H1 (cell line): ENCODE results near the gene SCO2. TPM values are rescaled to one million over a fixed set of nuclear protein-coding genes. Genes with fewer than 3 reads are reported as not detected.

Experiments used
- CTCF ChIA-PET: fragments of 300-600 bp; sonication (Branson Sonifier 250); formaldehyde crosslinking; loops from one replicate; lab custom pipeline; 2021; ENCODE audit not compliant: partially characterized antibody; lab: Charles Lee
- POLR2A ChIA-PET: fragments of 300-600 bp; sonication (Branson Sonifier 250); formaldehyde crosslinking; loops from one replicate; lab custom pipeline; 2021; ENCODE audit warnings: inconsistent platforms; ENCODE audit not compliant: partially characterized antibody; lab: Charles Lee
- DNase-seq, 2 experiments: peaks; one replicate each; pipeline versions ENCODE4 v3.0.0 to v3.0.0-alpha.2; 2010 to 2022; ENCODE audit warnings: low spot score in 2 of 2, low read depth in 1 of 2, mixed read lengths in 1 of 2
- FAIRE-seq: peaks from 2 replicates; lab custom pipeline; 2011; peaks lifted over from hg19 to GRCh38; lab: Jason Lieb, UNC
- H2AFZ ChIP-seq: 2 replicates; pipeline ENCODE4 v1.8.1; 2012; ENCODE audit warnings: low read length, inconsistent platforms
- H2AK5ac ChIP-seq: 2 replicates; pipeline ENCODE4 v1.6.1; 2013; ENCODE audit warnings: low read depth, low read length
- H2BK120ac ChIP-seq: replicated peaks from 2 replicates; pipeline ENCODE3; 2013; ENCODE audit warnings: low read depth, low read length, inconsistent platforms
- H2BK12ac ChIP-seq: 2 replicates; pipeline ENCODE4 v1.6.1; 2013; ENCODE audit warnings: low read depth, low read length
- H2BK15ac ChIP-seq: 2 replicates; pipeline ENCODE4 v1.6.1; 2013; ENCODE audit warnings: low read length
- H2BK20ac ChIP-seq: 2 replicates; pipeline ENCODE4 v1.6.1; 2013; ENCODE audit warnings: low read length
- H2BK5ac ChIP-seq: 2 replicates; pipeline ENCODE4 v1.6.1; 2013; ENCODE audit warnings: low read depth, low read length
- H3K14ac ChIP-seq: 2 replicates; pipeline ENCODE4 v1.6.1; 2013; ENCODE audit warnings: inconsistent platforms; ENCODE audit not compliant: insufficient read length
- H3K18ac ChIP-seq: 2 replicates; pipeline ENCODE4 v1.6.1; 2013; ENCODE audit warnings: low read length; ENCODE audit errors: extremely low read depth
- H3K23ac ChIP-seq: 2 replicates; pipeline ENCODE4 v1.6.1; 2013; ENCODE audit warnings: inconsistent platforms; ENCODE audit not compliant: insufficient read length
- H3K23me2 ChIP-seq: 2 replicates; pipeline ENCODE4 v1.6.1; 2013; ENCODE audit warnings: low read depth, low read length
- H3K27ac ChIP-seq: 2 replicates; pipeline ENCODE4 v1.6.1; 2011; ENCODE audit warnings: low read depth, low read length, inconsistent platforms
- H3K27me3 ChIP-seq, 4 experiments: replicated peaks in 1 of 4; 1 replicate in 1 of 4; 2 replicates in 3 of 4; pipeline versions ENCODE4 v1.6.1 to v1.8.1; 2011 to 2013; ENCODE audit warnings: low read length in 3 of 4, mild to moderate bottlenecking in 3 of 4, inconsistent platforms in 2 of 4, mixed read lengths in 2 of 4, moderate library complexity in 1 of 4; ENCODE audit not compliant: control insufficient read depth in 3 of 4, insufficient read depth in 3 of 4; ENCODE audit errors: extremely low read depth in 1 of 4
- H3K36me3 ChIP-seq, 4 experiments: 2 replicates each; pipeline versions ENCODE4 v1.6.1 to v1.8.1; 2011 to 2013; ENCODE audit warnings: mild to moderate bottlenecking in 4 of 4, low read length in 3 of 4, moderate library complexity in 2 of 4, control low read depth in 1 of 4, inconsistent platforms in 1 of 4; ENCODE audit not compliant: insufficient read depth in 4 of 4, control insufficient read depth in 2 of 4
- H3K4ac ChIP-seq: replicated peaks from 2 replicates; pipeline ENCODE3; 2013; ENCODE audit warnings: low read length, low read depth, mixed read lengths, inconsistent platforms; ENCODE audit not compliant: insufficient read length
- H3K4me1 ChIP-seq, 4 experiments: replicated peaks in 1 of 4; 1 replicate in 1 of 4; 2 replicates in 3 of 4; pipeline versions ENCODE4 v1.6.1 to v1.8.1; 2011 to 2013; ENCODE audit warnings: low read length in 3 of 4, inconsistent platforms in 2 of 4, mixed read lengths in 1 of 4; ENCODE audit not compliant: insufficient read depth in 4 of 4, control insufficient read depth in 3 of 4
- H3K4me2 ChIP-seq, 2 experiments: 2 replicates each; pipeline versions ENCODE4 v1.6.1 to v1.8.1; 2011 to 2013; ENCODE audit warnings: low read depth in 2 of 2, low read length in 2 of 2, control low read depth in 1 of 2, inconsistent platforms in 1 of 2, mild to moderate bottlenecking in 1 of 2; ENCODE audit not compliant: insufficient read depth in 1 of 2
- H3K4me3 ChIP-seq, 4 experiments: fragments of 200-600, 300-600 bp in 1 of 4; sonication (generic), shearing (Covaris generic), sonication (Bioruptor Twin) in 1 of 4; 2 replicates each; pipeline versions ENCODE4 v1.5.1 to v1.8.1; 2011 to 2016; ENCODE audit warnings: low read length in 4 of 4, low read depth in 3 of 4, control low read depth in 2 of 4, inconsistent platforms in 2 of 4, mild to moderate bottlenecking in 2 of 4, mixed read lengths in 1 of 4, moderate library complexity in 1 of 4; ENCODE audit not compliant: insufficient read depth in 2 of 4; ENCODE audit errors: extremely low read depth in 1 of 4
- H3K56ac ChIP-seq: replicated peaks from 2 replicates; pipeline ENCODE3; 2013; ENCODE audit warnings: low read depth, mild to moderate bottlenecking, mixed read lengths, low read length, inconsistent platforms; ENCODE audit not compliant: insufficient read length
- H3K79me1 ChIP-seq: 2 replicates; pipeline ENCODE4 v1.6.1; 2013; ENCODE audit warnings: low read depth, low read length, control low read depth
- H3K79me2 ChIP-seq, 2 experiments: 2 replicates each; pipeline versions ENCODE4 v1.6.1 to v1.8.1; 2012 to 2013; ENCODE audit warnings: low read length in 2 of 2, mild to moderate bottlenecking in 2 of 2, inconsistent platforms in 1 of 2; ENCODE audit not compliant: insufficient read depth in 2 of 2, control insufficient read depth in 1 of 2
- H3K9ac ChIP-seq, 4 experiments: replicated peaks in 1 of 4; 1 replicate in 1 of 4; 2 replicates in 3 of 4; pipeline versions ENCODE4 v1.6.1 to v1.8.1; 2011 to 2013; ENCODE audit warnings: low read depth in 3 of 4, low read length in 3 of 4, control low read depth in 2 of 4, mild to moderate bottlenecking in 2 of 4, moderate library complexity in 2 of 4, inconsistent platforms in 1 of 4; ENCODE audit errors: extremely low read depth in 1 of 4
- H3K9me3 ChIP-seq, 2 experiments: 2 replicates each; pipeline versions ENCODE4 v1.6.1 to v1.8.1; 2012 to 2013; ENCODE audit warnings: mild to moderate bottlenecking in 2 of 2, moderate library complexity in 2 of 2, control low read depth in 1 of 2, inconsistent platforms in 1 of 2, low read depth in 1 of 2, low read length in 1 of 2, mixed read lengths in 1 of 2; ENCODE audit not compliant: insufficient read depth in 2 of 2
- H4K20me1 ChIP-seq, 2 experiments: replicated peaks in 1 of 2; 2 replicates each; pipeline versions ENCODE3 to v1.8.1; 2011 to 2013; ENCODE audit warnings: inconsistent platforms in 2 of 2, low read length in 2 of 2, mild to moderate bottlenecking in 1 of 2; ENCODE audit not compliant: insufficient read depth in 2 of 2, control insufficient read depth in 1 of 2
- H4K5ac ChIP-seq: 2 replicates; pipeline ENCODE4 v1.6.1; 2013; ENCODE audit warnings: low read length, low read depth, mixed read lengths, inconsistent platforms; ENCODE audit not compliant: insufficient read length
- H4K8ac ChIP-seq: 2 replicates; pipeline ENCODE4 v1.8.0; 2013; ENCODE audit warnings: mild to moderate bottlenecking, moderate library complexity, low read length, inconsistent platforms; ENCODE audit not compliant: insufficient read depth; ENCODE audit errors: extremely low read depth
- H4K91ac ChIP-seq: replicated peaks from 2 replicates; pipeline ENCODE3; 2013; ENCODE audit warnings: low read length, mixed read lengths, inconsistent platforms; ENCODE audit not compliant: insufficient read length
- CHD2 ChIP-seq: IDR thresholded peaks from 2 replicates; pipeline ENCODE4 v1.6.1; 2012; ENCODE audit warnings: low read length, improper control_type of control experiment
- RNF2 ChIP-seq: fragments of 200-900, 300-1000 bp; sonication (generic); IDR thresholded peaks from 2 replicates; pipeline ENCODE4 v1.7.1; 2016; ENCODE audit warnings: borderline replicate concordance, low read depth, mild to moderate bottlenecking, antibody characterized with exemption, low read length; ENCODE audit not compliant: poor library complexity, severe bottlenecking; ENCODE audit errors: missing control alignments
- WGBS, 2 experiments: shearing (Covaris generic) in 1 of 2; methylation state at CpG; one replicate each; pipeline versions ENCODE4 v1.1.6 to v1.1.7; 2013 to 2015; ENCODE audit warnings: low lambda C conversion rate in 2 of 2, mixed read lengths in 2 of 2, inconsistent platforms in 1 of 2, low coverage in 1 of 2, missing lambda C conversion rate in 1 of 2; ENCODE audit not compliant: insufficient replicate concordance in 2 of 2, insufficient coverage in 1 of 2, insufficient read length in 1 of 2; ENCODE audit errors: extremely low coverage in 1 of 2, missing lambda C conversion rate in 1 of 2; 5-methylcytosine and 5-hydroxymethylcytosine counted together
- polyA plus RNA-seq, 7 experiments: library from polyadenylated mRNA; depleted of rRNA in 3 of 7; stranded (reverse) in 5 of 7; unstranded in 2 of 7; fragments of >200 nt in 5 of 7; fragments of 200-250 nt in 2 of 7; gene quantifications; 1 replicate in 5 of 7; 2 replicates in 1 of 7; 4 replicates in 1 of 7; pipeline versions ENCODE4 v1.2.1 to v1.2.3, GENCODE V29; 2011 to 2013; ENCODE audit warnings: missing spikeins in 2 of 7, mixed read lengths in 2 of 7
- total RNA-seq: library from RNA; stranded (reverse); fragmentation: NEBNext Ultra II Directional; extraction: Animal tissue kit (Norgen Biotek cat#: 25700); gene quantifications from 2 replicates; pipeline ENCODE4 v1.2.1, GENCODE V29; 2021
- TF ChIP-seq, protein P1 (sequence below): IDR thresholded peaks from 2 replicates; pipeline ENCODE4 v1.6.1; 2011; ENCODE audit warnings: low read length, improper control_type of control experiment

Gene SCO2
- total and polyA plus RNA-seq, 2 of the 8 experiments (the other 6 are each of a cell fraction or from before 2014, with no cell fraction given), result 2.0 TPM; not detected in 1

GRCh38 chr22:50535113-50535512 is 9.7 kb upstream of the SCO2 start:
- no peak overlapping the region for H2BK15ac ChIP-seq

More at GRCh38 chr22:50535113-50535512, 9.7 kb upstream of the SCO2 start:
- TF ChIP-seq, protein P1, sequence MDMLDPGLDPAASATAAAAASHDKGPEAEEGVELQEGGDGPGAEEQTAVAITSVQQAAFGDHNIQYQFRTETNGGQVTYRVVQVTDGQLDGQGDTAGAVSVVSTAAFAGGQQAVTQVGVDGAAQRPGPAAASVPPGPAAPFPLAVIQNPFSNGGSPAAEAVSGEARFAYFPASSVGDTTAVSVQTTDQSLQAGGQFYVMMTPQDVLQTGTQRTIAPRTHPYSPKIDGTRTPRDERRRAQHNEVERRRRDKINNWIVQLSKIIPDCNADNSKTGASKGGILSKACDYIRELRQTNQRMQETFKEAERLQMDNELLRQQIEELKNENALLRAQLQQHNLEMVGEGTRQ, result no peak
- TF ChIP-seq CHD2 (no peak), RNF2 (no peak)
- Histone ChIP-seq H4K91ac (no peak overlapping the region), H3K4me2 (no peak overlapping the region), H2AFZ (no peak overlapping the region), H3K14ac (no peak overlapping the region), H3K56ac (no peak overlapping the region), H3K4me1 (peaks cover 0 to 14% (median 5%) of the 10 kb centered on the region in 4 experiments; a peak in 5 of 7 replicates), H3K9ac (no peak overlapping the region), H3K36me3 (no peaks in the 10 kb centered on the region), H3K79me1 (no peaks in the 10 kb centered on the region), H4K8ac (no peak overlapping the region; the same call in 1 of the 2 replicates), H3K4ac (no peak overlapping the region), H2BK12ac (no peak overlapping the region), H3K23me2 (peaks cover 18% of the 10 kb centered on the region; the same call in 1 of the 2 replicates), H3K79me2 (no peaks in the 10 kb centered on the region), H2BK5ac (no peak overlapping the region), H2BK120ac (no peak overlapping the region), H2BK20ac (no peak overlapping the region), H3K18ac (no peak overlapping the region), H4K5ac (no peak overlapping the region), H3K4me3 (no peak overlapping the region), H2AK5ac (no peak overlapping the region), H3K27me3 (peaks cover 24 to 35% (median 32%) of the 10 kb centered on the region in 4 experiments), H3K27ac (no peak overlapping the region), H4K20me1 (no peaks in the 10 kb centered on the region), H3K23ac (no peak overlapping the region), H3K9me3 (no peaks in the 10 kb centered on the region)
- POLR2A ChIA-PET, result interaction anchor here (1.0 kb wide), 1 partner anchor 11 kb away, joined by 3 read pairs; no protein-coding TSS in a partner anchor
- 89% methylated on average over 7 of the region's 8 CpGs; no CpG with 5 or more reads in 1 of the 2 experiments for WGBS, 2 experiments
- DNase-seq (no peak), FAIRE-seq (no peak)
- CTCF ChIA-PET, result interaction anchor here (1.0 to 6.6 kb wide), 6 partner anchors 10 to 161 kb away, joined by 3 to 36 read pairs (median 4); partner anchors contain the start of genes KLHDC7B and SCO2
